HS-27A (cell line): ENCODE data around the gene ILDR2.
A peak's percentile ranks its signal among the peaks of the same experiment; 100 is the strongest.

ENCODE experiments used
- DNase-seq: peaks from one replicate; pipeline ENCODE4 v3.0.0-alpha.2; 2012; ENCODE audit warnings: low read depth, missing footprints

The ILDR2 gene

DNA sequence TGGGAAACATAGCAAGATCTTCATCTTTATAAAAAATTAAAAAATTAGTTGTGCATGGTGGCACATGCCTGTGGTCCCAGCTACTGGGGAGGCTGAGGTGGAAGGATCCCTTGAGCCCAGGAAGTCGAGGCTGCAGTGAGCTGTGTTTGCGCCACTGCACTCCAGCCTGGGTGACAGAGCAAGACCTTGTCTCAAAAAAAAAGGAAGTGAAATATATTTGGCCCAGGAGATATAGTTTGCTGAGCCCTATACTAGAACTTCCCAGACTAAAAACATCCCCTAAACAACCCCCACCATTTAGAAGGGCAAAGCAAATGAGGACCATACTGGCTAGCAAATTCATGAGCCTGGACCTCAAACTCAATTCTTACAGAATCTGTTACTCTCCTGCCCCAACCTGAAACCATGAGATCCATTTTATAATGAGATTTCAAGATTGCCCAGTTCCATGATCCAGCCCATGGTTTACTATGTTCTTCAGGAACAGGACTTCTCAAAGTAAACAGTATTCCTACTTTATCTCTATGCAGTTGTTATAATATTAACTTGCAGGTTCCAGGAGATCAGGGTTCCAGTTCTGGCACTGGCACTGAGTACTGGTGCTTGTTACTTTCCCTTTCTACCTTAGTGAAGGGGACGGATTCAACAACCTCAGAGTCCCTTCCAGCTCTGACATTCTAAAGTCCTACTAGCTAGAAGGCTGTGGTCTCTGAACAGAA, 50.4 kb downstream of the ILDR2 start:
- no peak for DNase-seq

- DNase-seq = no peak
Measured at GRCh38 chr1:166920561-166921475, 54.5 kb downstream of the ILDR2 start.

- DNase-seq = no peak
Measured at GRCh38 chr1:166918956-166919316, 56.4 kb downstream of the ILDR2 start.

- no peak for DNase-seq
Measured at GRCh38 chr1:166918088-166918955, 57.0 kb downstream of the ILDR2 start.

- no peak for DNase-seq
Measured at GRCh38 chr1:166915941-166916340, 59.4 kb downstream of the ILDR2 start.

GRCh38 chr1:166915042-166915441, 60.3 kb downstream of the ILDR2 start:
- no peak for DNase-seq

- no peak for DNase-seq
Measured at GRCh38 chr1:166914111-166914510, 61.2 kb downstream of the ILDR2 start.

DNA sequence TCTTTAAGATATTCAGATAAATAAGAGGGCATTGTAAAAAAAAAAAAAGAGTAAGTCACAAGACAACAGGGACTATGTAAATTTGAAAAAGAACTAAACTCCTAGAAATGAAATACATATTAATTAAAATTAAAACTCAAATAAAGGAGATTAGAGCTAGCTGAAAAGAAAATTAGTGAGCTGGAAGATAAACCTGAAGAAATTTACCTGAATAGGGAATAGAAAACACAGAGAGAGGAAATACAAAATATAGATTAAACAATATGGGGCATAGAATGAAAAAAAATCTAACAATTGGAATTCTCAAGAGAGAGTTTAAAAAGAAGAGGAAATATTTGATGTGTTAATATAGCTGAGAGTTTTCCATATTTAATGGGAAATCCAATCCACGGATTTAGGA, 63.7 kb downstream of the ILDR2 start:
- no peak for DNase-seq

DNA sequence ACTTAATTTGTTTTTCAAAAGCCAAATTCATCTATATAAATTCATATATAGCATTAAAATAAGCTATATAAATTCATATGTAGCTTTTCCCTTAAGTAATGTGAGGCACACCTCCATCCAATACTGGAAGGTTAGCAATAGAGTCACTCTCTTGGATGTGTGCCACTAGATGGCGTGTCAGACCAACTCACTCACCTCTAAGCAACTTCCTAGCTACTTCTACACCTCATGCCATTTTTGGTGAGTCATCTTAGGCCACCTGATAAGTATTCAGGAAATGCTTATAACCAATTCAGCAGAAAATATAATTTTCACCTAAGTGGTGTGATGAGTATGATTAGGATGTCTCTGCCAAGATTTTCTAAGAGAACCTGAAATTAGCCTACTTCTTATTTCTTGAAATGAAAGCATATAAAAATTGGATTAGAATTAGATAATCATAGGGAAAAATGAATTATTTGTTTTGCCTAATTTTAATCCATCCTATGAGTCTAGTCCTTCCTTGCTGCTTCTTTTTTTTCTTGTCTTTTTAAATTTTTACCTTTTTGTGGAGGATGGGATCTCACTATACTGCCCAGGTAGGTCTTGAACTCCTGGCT, 64.8 kb downstream of the ILDR2 start:
- DNase-seq = peak; percentile 49

DNA sequence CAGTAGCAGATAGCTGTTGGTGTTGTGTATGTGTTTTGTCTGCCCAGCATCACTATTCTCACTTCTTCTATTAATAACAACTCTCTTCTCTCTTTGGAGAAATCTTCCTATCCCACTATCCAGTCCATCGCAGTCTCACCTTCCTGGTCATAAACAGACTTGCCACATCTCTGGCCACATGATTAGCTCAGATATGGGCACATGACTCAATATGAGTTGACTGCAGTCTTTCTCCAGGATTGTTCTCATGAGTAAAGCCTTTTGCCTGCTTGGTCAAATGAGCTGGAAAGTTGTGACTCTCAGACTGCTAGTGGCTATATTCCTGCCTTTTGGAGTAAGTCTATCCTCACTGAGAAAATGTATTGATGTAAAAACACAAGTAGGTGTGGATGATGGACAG, 66.4 kb downstream of the ILDR2 start:
- DNase-seq = no peak

DNA sequence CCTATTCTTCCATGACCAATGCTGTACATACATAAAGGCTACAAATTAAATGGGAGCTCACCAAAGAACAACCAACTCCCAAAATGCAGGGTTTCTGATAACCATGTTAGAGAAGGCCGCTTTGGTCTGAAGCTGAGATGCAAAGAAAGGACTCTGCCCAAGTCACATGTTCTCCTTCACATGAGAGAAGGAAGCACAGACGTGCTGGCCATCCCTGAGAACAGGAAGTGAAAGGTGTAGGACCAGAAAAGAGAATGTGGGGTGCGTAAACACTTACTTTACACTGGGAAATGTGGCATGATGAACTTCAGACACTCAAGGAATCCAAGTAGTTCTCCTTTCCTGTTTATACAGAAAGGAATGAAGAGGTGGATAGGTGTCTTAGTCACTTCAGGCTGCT, 67.6 kb downstream of the ILDR2 start:
- no peak for DNase-seq

DNA sequence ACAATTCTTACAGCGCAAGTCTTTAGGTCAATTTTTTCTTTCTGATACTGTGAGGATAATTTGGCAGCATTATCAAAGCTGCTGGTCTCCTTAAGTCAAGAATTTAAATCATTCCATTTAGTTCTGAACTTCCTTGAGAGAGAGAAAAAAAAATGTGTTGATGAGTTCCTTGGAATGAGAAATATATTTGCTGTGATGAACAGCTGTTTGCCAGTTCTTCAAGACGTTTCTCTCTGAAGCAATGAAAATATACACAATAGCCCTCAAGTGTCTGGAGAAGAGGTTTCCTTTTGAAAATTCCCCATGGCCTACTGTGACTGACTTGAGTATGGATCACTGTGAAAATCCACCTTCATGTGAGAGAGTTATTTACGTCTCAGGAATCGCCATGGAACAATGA, 68.3 kb downstream of the ILDR2 start:
- DNase-seq = no peak

DNA sequence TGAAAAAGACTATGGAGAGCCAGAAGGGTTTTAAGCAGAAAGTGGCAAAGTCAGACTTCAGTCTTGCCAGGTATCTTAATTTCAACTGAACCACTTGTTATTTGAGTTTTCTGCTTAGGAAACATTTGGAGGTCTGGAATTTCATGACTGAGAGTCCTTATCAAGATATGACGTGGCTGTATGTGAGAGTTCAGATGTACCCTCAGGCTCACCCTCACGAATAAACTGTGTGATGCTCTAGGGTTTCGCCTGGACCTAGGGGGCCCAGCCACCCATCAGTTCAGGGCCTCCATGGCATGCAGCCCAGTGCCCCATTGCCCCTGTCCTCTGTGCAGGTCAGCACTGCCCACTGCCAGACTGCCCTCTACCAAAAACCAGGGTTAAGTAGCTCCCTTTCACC, 68.7 kb downstream of the ILDR2 start:
- DNase-seq = no peak

DNA sequence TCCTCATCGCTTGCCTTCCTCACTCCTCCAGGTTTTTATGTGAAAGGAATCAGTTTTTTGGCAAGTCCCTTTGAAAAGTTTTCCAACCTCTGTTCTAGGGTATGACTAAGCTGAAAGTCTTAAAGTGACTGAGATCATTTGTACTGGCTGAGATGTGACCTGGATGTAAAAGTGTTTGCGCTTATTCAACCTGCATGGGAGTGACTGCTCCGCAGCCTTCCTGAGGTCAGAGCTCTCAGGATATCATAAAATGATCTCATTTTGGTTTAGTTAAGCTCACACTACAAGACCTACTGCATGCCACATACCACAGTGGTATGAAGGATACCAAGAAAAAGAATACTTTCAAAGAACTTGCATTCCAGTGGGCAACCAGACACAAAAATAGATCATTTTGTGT, 69.4 kb downstream of the ILDR2 start:
- DNase-seq = peak; percentile 24

DNA sequence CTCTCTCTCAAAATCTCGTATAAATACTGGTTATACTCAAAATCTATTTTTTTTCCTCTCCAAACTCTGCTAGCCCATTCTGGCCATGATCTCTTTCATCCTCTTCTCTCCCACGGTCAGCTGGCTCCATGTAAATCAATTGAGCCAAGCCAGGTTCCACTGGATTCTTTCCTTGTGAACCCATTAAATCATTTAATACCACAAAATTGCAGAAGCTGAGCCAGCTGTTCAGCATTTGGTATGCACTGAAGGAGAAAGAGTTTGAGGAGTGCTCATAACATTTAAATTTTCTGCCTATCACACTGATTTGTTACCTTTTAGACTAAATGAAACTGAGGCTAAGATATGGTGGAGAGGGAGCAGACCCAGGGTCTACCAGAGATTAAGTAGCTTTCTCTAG, 70.2 kb downstream of the ILDR2 start:
- no peak for DNase-seq

DNA sequence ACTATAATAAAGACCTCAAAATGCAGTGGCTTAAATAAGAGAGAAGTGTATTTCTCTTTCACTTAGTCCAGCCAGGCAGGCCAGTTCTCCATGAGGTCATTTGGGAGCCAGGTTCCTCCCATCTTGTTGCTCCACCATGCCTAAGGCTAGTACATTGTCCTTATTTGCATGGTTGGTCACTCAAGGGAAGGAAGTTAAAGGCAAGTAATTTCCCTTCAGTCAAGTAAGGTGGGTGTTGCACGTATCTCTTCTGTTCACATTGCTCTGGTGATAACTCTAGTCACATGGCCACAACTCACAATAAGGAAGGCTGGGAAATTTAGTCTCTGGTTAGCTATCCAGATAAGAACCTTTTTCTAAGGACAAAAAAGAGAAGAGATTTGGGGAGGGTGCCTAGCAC, 72.1 kb downstream of the ILDR2 start:
- DNase-seq = no peak

- no peak for DNase-seq
Measured at GRCh38 chr1:166902279-166902678, 73.1 kb downstream of the ILDR2 start.

DNA sequence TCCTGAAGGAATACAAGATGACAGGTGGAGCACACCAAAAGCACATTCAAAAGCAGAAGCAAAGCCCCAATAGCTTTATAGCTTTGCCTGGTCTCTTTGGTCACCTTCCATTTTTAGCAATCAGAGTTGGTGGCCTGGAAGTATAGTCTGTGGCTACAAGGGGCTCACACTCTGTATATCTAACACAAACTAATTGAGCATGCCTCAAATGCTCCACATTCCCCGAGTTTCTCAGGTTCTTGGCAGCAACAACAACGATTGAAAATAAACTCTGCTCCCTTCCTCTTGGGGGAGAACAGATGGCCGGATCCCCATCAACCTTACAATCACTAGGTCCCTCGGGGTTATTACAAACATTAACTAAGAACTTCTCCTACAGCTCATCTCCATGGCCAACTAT, 74.4 kb downstream of the ILDR2 start:
- DNase-seq = no peak

DNA sequence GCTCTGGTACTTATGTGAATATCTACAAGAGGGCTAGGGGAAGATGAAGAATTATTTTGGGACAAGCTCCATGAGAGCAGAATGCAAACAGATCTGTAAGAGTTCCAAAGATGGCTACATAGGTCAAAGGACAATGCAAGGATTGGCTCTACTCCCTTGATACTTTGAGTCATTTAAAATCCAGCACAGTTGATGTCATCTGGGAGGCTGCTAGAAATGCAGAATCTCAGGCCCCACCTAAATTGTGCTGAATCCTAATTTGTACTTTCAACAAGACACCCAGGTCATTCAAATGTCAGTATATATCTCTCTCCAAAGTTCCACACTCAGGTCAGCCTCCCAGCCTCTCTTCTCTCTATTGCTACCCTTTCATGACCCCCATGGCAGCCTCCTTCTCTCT, 75.6 kb downstream of the ILDR2 start:
- DNase-seq = no peak

- DNase-seq = no peak
Measured at GRCh38 chr1:166895766-166896165, 79.6 kb downstream of the ILDR2 start.

DNA sequence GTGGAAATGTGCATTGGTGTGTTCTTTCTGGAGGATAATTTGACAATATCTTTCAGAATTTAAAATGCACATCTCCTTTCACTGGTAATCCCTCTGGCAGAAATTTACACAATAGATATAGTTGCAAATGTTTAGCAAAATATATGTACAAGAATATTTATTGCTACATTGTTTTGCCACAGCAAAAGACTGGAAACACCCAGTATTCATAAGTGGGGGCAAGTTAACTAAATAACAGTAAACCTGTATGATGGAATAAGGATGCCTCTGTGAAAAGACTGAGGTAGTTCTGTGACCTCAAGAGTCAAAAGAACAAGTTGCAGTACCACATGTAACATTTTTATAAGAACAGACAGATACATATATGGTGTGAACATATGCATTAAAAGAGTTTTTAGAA, 85.6 kb downstream of the ILDR2 start:
- DNase-seq = no peak
